GM13976 (cell line): ENCODE data around the gene NR5A1.
A peak's percentile ranks its signal among the peaks of the same experiment; 100 is the strongest.

Source experiments
- DNase-seq: peaks from one replicate; pipeline ENCODE4 v3.0.0; 2012; ENCODE audit warnings: low spot score
- CTCF ChIP-seq: IDR thresholded peaks from 2 replicates; pipeline ENCODE4 v1.5.1; 2012; ENCODE audit warnings: borderline replicate concordance, mild to moderate bottlenecking; ENCODE audit not compliant: insufficient read depth; ENCODE audit errors: extremely low read depth, missing control alignments, control extremely low read depth
- in situ Hi-C: fragments of 300-500 bp; cut with MboI; formaldehyde crosslinking; loops from one replicate; pipeline ENCODE4 v1.12.0; 2022; ENCODE audit warnings: low sequenced_read_pairs, mixed read lengths, inconsistent platforms; ENCODE audit not compliant: unreplicated experiment

NR5A1 gene

GRCh38 chr9:124458441-124458840 lies 48.8 kb downstream of the NR5A1 start:
- in situ Hi-C loops, result no loop called here
- TF ChIP-seq CTCF, result no peak
- DNase-seq, result no peak

DNA sequence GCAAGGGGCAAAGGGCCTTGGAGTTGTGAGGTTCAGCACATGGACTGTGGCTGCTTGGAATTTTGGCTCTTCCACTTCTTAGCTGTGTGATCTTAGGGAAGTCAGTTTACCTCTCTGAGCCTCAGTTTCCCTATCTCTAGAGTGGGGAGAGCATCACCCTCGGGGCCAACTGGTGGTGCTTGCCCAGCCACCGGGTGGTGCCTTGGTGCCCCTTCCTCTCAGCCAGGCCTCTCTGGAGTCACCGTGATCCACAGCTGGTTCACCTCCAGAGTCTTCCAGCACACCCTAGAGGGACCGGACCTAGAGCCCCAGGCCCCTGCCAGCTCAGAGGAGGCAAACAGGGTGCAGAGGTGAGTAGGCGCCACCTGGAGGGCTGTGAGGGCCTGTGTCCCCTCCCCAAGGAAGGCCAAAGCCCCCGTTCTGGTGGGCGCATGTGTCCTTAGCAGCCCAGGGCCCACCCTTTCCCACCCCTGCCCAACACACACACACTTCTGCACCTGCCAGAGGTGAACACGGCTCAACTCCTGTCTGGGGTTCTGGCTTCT lies 49.2 kb downstream of the NR5A1 start:
- in situ Hi-C loops, result no loop called here

GRCh38 chr9:124457079-124457886 lies 49.9 kb downstream of the NR5A1 start:
- DNase-seq, result no peak
- in situ Hi-C loops, result no loop called here
- TF ChIP-seq CTCF, result no peak

More for the DNA sequence above, 49.2 kb downstream of the NR5A1 start:
- DNase-seq, result no peak
- no peak for TF ChIP-seq CTCF

DNA sequence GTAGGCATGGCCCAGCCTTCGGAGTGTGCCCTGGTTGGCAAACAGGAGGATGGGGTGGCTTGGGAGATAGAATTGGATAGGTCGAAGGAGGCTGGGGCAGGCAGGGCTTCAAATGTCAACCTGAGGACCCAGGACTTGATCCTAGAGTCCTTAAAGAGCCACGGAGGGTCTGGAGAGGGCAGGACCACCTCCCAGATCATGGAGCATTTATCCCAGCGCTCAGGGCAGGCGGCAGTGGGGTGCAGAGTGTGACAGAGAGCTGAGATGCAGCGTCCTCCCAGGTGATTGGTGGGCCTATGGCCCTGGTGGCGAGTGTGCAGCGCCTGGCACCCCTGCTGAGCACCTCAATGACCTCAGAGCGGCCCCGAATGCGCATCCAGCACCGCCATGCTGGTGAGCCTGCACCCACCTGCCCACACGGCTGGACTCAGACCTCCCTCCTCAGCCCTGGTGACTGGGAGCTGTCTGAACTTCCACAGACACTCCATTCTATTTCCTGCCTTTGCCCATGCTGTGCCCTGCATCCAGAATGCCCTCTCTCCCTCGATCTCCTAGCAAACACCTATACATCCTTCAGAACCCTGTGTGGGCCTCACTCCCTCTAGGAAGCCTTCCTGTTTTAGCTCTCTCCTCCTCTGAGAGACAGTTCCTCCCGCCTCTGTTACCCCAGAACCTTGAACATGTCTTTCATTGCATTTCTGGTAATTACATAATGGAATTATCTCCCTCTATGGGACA lies 50.7 kb downstream of the NR5A1 start:
- TF ChIP-seq CTCF, result no peak
- in situ Hi-C loops, result no loop called here
- no peak for DNase-seq

GRCh38 chr9:124455820-124456219 lies 51.4 kb downstream of the NR5A1 start:
- in situ Hi-C loops, result no loop called here
- no peak for DNase-seq
- TF ChIP-seq CTCF, result no peak

GRCh38 chr9:124454791-124455443 lies 52.3 kb downstream of the NR5A1 start:
- DNase-seq, result peak; percentile 23
- in situ Hi-C loops, result no loop called here
- no peak for TF ChIP-seq CTCF
